Mucosa of descending colon (tissue), 3 donors: ENCODE data around the gene TREX2. TPM values are rescaled to one million over a fixed set of nuclear protein-coding genes. Genes with fewer than 3 reads are reported as not detected.

ENCODE experiments used
- ATAC-seq: fragments of 200-7000 bp; cut with Tn5 transposase; one replicate; pipeline ENCODE4 v1.9.1; 2020; ENCODE audit warnings: mild to moderate bottlenecking, moderate library complexity
- DNase-seq, 3 donors: peaks; one replicate each; pipeline ENCODE4 v3.0.0-alpha.2; 2020
- H3K36me3 ChIP-seq: fragments of 200-600 bp; one replicate; pipeline ENCODE4 v1.8.0; 2021; ENCODE audit warnings: low read depth, mild to moderate bottlenecking
- H3K4me1 ChIP-seq: fragments of 200-600 bp; one replicate; pipeline ENCODE4 v1.8.0; 2021; ENCODE audit warnings: low read depth, mild to moderate bottlenecking
- H3K4me3 ChIP-seq: fragments of 200-600 bp; one replicate; pipeline ENCODE4 v1.8.0; 2021; ENCODE audit warnings: mild to moderate bottlenecking
- H3K9me3 ChIP-seq: fragments of 200-600 bp; one replicate; pipeline ENCODE4 v1.8.0; 2021; ENCODE audit warnings: mild to moderate bottlenecking
- intact Hi-C, 2 donors: fragments of 100-400 bp; cut with DNase I in 1 of 2; cut with micrococcal nuclease in 1 of 2; formaldehyde crosslinking; loops; one replicate each; pipeline versions ENCODE4 v1.11.0 to v1.11.1; 2022; cut with DNase I, micrococcal nuclease
- total RNA-seq, 3 donors: library from RNA; stranded (reverse); fragmentation: NEBNext Ultra II Directional in 2 of 3; extraction: Animal tissue kit (Norgen Biotek cat#: 25700) in 2 of 3; gene quantifications; one replicate each; pipeline versions ENCODE4 v1.2.1 to v1.2.4, GENCODE V29; 2021 to 2023
- TF ChIP-seq, protein P1 (sequence below): fragments of 200-600 bp; IDR thresholded peaks from one replicate; pipeline ENCODE4 v1.8.0; 2022; ENCODE audit warnings: antibody characterized with exemption, mild to moderate bottlenecking
- donor health status: DM: no; HTN: no; CAD: no; lungs with moderate emphysema.
- donor health status: DM: no; HTN: no; CAD: no.
- donor health status: DM: no; HTN: yes; CAD: no.

TREX2 gene
- total RNA-seq, 3 donors from 2014 or later, result 0.55 to 1.2 (median 0.63) TPM

DNA sequence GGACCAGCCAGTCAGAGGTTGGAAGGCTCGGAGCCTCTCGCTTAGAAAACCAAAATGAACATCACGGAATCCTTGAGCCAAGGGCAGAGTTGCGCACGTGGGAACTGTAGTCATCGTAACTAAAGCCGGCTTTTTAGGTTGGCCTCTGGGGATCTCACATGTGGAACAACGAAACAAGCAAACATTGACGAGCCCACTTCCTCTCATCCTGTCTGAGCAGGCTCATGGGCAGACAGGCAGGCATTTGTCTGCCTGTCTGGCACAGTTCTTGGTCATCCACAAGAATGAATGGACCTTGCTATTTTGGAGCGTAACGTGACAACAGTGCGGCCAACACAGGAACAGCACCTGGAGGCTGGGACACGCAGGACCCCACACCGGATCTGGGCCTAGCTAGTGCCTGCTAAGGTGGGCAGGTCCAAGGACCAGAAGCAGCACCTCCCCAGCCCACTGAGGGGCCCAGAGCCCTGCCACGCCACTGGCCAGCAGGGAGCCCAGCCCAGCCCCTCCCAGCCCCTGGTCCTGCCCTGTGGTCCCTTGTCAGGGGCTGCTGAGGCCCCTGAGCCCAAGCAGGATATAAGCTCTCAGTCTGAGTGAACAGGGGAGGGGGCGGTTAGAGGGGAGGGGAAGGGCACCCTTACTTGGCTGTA lies 9.2 kb upstream of the TREX2 start:
- Histone ChIP-seq H3K9me3 (no peaks in the 10 kb centered on the region), H3K4me3 (no peak overlapping the region), H3K4me1 (no peaks in the 10 kb centered on the region), H3K36me3 (no peaks in the 10 kb centered on the region)
- intact Hi-C loops, result no loop called here
- TF ChIP-seq, protein P1, sequence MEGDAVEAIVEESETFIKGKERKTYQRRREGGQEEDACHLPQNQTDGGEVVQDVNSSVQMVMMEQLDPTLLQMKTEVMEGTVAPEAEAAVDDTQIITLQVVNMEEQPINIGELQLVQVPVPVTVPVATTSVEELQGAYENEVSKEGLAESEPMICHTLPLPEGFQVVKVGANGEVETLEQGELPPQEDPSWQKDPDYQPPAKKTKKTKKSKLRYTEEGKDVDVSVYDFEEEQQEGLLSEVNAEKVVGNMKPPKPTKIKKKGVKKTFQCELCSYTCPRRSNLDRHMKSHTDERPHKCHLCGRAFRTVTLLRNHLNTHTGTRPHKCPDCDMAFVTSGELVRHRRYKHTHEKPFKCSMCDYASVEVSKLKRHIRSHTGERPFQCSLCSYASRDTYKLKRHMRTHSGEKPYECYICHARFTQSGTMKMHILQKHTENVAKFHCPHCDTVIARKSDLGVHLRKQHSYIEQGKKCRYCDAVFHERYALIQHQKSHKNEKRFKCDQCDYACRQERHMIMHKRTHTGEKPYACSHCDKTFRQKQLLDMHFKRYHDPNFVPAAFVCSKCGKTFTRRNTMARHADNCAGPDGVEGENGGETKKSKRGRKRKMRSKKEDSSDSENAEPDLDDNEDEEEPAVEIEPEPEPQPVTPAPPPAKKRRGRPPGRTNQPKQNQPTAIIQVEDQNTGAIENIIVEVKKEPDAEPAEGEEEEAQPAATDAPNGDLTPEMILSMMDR, result no peak
- ATAC-seq (no peak), DNase-seq (no peak)

DNA sequence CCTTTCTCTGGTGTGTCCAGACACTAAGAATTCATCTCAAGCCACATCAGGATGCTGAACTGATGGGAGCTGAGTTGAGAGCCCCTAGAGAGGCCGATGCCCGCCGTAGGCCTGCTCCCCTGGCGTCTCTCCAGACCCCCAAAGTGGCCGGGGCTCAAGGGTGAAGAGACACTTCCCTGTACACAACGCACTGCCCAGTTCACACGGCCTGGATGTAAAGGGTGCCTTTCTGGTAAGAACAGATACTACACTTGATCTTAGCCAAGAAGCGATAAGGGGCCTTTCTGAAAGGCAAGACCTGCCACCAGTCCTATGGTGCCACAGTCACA lies 5.1 kb upstream of the TREX2 start:
- intact Hi-C loops, result no loop called here
- ATAC-seq (no peak), DNase-seq (no peak)
- TF ChIP-seq, protein P1, result no peak
- no peak overlapping the region for H3K4me3 ChIP-seq
- H3K9me3 ChIP-seq, result no peaks in the 10 kb centered on the region
- H3K4me1 ChIP-seq, result no peaks in the 10 kb centered on the region
- H3K36me3 ChIP-seq, result no peaks in the 10 kb centered on the region

DNA sequence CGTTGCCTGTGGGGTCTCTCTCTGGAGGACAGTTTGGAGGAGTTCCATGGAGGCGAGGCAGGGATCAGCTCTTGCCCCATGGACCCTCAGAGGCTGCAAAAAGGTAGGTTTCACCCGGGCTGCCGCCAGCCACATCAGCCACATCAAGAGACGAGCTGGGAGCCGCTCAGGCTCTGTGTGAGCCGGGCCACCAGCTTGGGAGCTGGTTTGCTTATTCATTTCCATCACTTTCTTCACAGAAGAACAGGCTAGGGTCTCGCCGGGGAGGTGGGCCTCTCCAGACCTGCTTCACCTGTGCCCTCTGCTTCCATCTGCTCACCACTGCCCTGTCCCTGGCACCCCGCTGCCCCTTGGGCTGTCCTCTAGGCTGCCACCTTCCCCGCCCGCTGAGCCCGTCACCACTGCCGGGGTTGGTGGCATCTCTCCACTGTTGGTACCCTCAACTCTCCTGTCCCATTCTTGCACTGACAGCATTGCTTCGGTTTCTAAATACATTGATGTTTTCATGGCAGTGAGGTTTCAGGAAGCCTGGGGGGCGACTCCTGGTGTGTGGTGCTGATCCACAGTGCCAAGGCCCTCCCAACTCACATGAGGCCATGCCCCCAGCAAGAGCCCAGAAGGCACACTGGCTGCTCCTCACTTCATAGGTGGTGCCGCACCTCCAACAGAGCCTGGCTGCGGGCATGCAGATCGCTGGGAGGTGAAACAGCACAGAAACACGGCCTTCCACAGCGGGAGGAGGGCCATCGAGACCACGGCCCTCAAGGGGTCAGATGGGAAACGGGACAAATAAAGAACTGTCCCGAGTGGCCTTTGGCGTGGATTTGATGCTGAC lies 4.5 kb upstream of the TREX2 start:
- Histone ChIP-seq H3K4me3 (no peak overlapping the region), H3K9me3 (no peaks in the 10 kb centered on the region), H3K36me3 (no peaks in the 10 kb centered on the region), H3K4me1 (no peaks in the 10 kb centered on the region)
- no peak for ATAC-seq
- intact Hi-C loops, result no loop called here
- TF ChIP-seq, protein P1, result no peak
- no peak for DNase-seq

DNA sequence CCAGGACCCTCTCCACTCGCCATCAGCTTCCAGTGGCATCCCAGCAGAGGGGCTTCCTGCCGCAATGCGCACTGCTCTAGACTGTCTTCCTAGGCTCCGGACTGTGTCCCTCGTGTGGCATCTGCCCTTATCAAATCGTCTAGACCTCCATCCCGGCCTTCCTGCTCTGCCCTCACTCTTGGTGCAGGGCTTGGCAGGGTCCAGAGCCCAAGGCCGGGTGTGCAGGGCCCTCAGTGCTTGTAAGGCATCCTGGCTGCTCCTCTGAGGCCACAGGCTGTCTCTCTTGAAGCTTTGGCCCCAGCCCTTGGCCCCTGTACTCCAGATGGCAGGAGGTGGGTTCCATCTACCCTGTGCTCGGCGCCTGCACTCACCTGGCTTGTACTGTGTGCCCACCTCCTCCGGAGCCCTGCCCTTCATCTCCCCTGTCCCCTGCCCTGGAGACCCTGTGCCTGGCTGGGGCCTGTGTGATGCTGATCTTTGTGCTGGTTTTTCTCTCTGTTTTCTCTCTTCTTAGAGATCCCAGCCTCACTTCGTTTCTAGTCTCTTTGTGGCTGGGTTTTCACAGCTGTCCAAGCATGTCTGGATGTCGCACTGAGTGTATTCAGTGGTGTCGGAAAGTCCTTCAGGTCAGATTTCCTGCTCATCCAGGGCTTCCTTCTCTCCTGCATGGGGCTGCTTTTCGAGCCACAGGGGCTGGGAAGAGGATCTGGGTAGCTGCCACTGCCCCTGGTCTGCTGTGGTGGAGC lies 3.7 kb upstream of the TREX2 start:
- H3K9me3 ChIP-seq, result no peaks in the 10 kb centered on the region
- TF ChIP-seq, protein P1, result no peak
- H3K4me3 ChIP-seq, result no peak overlapping the region
- no peaks in the 10 kb centered on the region for H3K36me3 ChIP-seq
- intact Hi-C loops, result no loop called here
- H3K4me1 ChIP-seq, result no peaks in the 10 kb centered on the region
- ATAC-seq (no peak), DNase-seq (no peak)

DNA sequence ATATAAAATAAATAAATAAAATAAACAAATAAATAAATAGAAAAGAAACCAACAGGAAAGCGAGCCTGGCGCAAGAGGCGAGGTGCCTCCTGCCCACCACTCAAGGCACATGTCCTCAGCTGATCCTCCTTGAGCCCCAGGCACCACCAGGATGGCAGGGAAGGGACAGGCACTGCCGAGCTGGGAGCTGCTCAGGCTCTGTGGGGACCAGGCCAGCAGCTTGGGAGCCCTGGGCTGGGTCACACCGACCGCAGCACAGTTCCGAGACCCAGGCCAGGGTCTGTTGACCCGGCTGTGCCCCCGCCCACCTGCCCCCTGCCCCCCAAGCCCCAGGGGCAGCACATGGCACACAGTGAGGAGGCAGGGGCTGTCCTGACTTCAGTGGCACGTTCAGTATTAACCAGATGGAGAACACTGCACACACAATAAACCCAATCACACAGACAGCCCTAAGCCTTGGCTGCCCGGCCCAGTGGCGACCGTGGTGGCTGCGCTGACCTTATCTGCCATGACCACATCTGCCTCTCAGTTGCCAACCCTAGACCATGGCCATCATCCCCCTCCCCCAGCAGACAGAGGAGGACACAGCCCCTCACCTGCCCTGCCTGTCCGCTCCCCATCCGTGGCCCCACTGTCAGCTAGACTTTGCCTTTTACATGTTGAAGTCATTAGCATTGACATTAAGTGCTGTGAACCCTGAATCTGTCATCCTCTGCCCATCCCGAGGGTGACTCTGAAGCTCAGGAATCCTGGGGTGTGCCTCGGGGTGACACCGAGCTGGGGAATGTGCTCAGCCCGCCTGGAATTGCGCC lies 2.9 kb upstream of the TREX2 start:
- Histone ChIP-seq H3K9me3 (no peaks in the 10 kb centered on the region), H3K36me3 (no peaks in the 10 kb centered on the region), H3K4me1 (no peaks in the 10 kb centered on the region), H3K4me3 (no peak overlapping the region)
- intact Hi-C loops, result no loop called here
- DNase-seq (no peak), ATAC-seq (no peak)
- TF ChIP-seq, protein P1, result no peak
